Stimulated activated CD8-positive, alpha-beta memory T cell treated with anti-CD3 and anti-CD28 coated beads, Interleukin-7, amount 100 ng/mL, for 1 hour (primary cell): Measurements from ENCODE around the gene UBAC1.
"Not testable (repeated sequence)": the region's sequence is repeated elsewhere in the genome, so short reads cannot be mapped to it uniquely, and the experiment has no call there.

ENCODE experiments used
- DNase-seq, 2 donors: peaks; one replicate each; pipeline ENCODE4 v3.0.0-alpha.2; 2020; ENCODE audit warnings: low read depth in 2 of 2

UBAC1 gene

GRCh38 chr9:135978642-135979546 is 17.7 kb upstream of the UBAC1 start:
- peak in 1 of 2 donors; percentile 19 for DNase-seq

- no peak for DNase-seq
Measured at GRCh38 chr9:135976944-135977343, 15.8 kb upstream of the UBAC1 start.

- no peak for DNase-seq
Measured at GRCh38 chr9:135976531-135976930, 15.4 kb upstream of the UBAC1 start.

- no peak for DNase-seq
Measured at GRCh38 chr9:135975834-135976233, 14.7 kb upstream of the UBAC1 start.

GRCh38 chr9:135974220-135974573 is 13.0 kb upstream of the UBAC1 start:
- DNase-seq: no peak

GRCh38 chr9:135973277-135974219 is 12.4 kb upstream of the UBAC1 start:
- DNase-seq: no peak

GRCh38 chr9:135971892-135972291 is 10.7 kb upstream of the UBAC1 start:
- DNase-seq: no peak

GRCh38 chr9:135971111-135971766 is 10.1 kb upstream of the UBAC1 start:
- DNase-seq: no peak

- DNase-seq: no peak
Measured at GRCh38 chr9:135970128-135970815, 9.1 kb upstream of the UBAC1 start.

GRCh38 chr9:135969064-135969683 is 8.0 kb upstream of the UBAC1 start:
- no peak for DNase-seq

GRCh38 chr9:135968601-135969000 is 7.4 kb upstream of the UBAC1 start:
- no peak for DNase-seq

- DNase-seq: no peak
Measured at GRCh38 chr9:135968083-135968476, 6.9 kb upstream of the UBAC1 start.

GRCh38 chr9:135966916-135967260 is 5.7 kb upstream of the UBAC1 start:
- not testable (repeated sequence) for DNase-seq

- DNase-seq: no peak
Measured at GRCh38 chr9:135965124-135965756, 4.1 kb upstream of the UBAC1 start.

- DNase-seq: no peak
Measured at GRCh38 chr9:135963938-135964337, 2.8 kb upstream of the UBAC1 start.

- DNase-seq: no peak
Measured at GRCh38 chr9:135963338-135963737, 2.2 kb upstream of the UBAC1 start.

- DNase-seq: no peak
Measured at GRCh38 chr9:135962696-135963307, 1.6 kb upstream of the UBAC1 start.

- DNase-seq: no peak
Measured at GRCh38 chr9:135961811-135962695, 880 bp upstream of the UBAC1 start.
